Stimulated activated naive CD4-positive, alpha-beta T cell (primary cell): Measurements from ENCODE around the gene MALL.
"Not testable (repeated sequence)": the region's sequence is repeated elsewhere in the genome, so short reads cannot be mapped to it uniquely, and the experiment has no call there.

Source experiments
- DNase-seq, 6 experiments: peaks; one replicate each; lab custom pipeline; 2025; lab: John Stamatoyannopoulos, UW

Gene MALL

DNA sequence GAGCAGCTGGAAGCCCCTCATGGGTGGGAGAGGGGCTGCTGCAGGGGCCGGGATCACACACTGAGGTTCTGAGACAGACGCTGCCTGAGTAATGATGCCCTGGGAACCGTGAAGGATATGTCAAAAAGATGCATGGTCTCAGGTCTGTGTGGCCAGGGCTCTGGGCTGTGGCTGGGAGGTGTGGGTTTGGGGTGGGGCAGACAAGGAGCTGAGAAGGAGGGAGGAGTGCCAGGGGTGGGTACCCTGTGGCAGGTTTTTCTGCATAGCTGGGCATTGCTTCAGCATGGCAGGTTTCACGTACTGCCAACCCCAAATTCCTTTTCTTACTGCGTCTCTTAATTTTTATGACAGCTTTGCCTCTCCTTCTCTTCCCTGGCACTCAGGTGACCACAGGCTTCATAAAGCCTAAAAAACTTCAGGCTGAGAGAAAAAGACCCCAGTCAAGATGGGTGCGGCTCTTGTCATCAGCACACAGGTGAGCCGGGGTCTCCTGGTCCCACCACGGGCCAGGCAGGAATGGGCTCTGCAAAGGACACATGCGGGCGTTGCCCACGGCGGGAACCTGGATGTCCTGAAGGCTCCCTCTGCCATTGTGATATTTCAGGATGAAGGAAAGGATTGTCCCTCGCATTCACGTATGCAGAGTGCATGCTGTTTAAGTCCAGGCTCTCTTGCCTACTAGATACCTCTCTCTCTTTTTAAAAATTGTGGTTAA is 18.0 kb downstream of the MALL start:
- DNase-seq, result no peak

- DNase-seq, result no peak
Observed at GRCh38 chr2:110095994-110096633, 19.5 kb downstream of the MALL start.

DNA sequence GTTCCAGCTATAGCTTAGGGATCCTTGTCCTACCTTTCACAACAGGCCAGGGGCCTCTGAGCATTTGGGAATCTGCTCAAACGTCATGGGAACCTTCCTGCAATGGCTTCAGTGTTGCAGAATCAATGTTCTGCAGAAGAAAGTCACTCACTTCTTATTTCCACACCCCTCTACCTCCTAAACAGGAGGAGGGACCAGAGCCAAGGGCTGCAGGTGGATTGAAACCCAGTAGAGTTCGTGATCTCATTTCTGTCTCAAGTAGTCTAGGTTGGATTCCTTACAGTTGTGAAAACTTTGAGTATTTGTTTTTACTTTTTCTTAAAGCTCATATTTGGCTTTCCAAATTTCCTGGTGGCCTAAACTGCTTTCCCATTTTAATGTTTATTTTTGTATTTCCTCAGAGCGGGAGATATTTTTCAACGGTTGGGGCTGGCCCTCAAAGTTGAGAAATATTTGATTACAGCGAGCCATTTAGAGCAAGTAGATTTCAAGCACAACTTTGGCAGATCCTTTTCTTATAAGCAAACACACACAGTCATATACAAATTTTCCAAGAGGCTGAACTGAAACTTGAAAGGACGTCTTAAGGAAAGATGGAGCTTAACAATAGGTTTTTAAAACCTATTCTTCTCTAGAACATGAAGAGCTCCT is 20.6 kb downstream of the MALL start:
- DNase-seq, result not testable (repeated sequence)

- DNase-seq, result not testable (repeated sequence)
Observed at GRCh38 chr2:110093924-110094323, 21.7 kb downstream of the MALL start.

GRCh38 chr2:110090164-110090563 is 25.5 kb downstream of the MALL start:
- not testable (repeated sequence) for DNase-seq

- DNase-seq, result not testable (repeated sequence)
Observed at GRCh38 chr2:110083757-110084156, 31.9 kb downstream of the MALL start.

DNA sequence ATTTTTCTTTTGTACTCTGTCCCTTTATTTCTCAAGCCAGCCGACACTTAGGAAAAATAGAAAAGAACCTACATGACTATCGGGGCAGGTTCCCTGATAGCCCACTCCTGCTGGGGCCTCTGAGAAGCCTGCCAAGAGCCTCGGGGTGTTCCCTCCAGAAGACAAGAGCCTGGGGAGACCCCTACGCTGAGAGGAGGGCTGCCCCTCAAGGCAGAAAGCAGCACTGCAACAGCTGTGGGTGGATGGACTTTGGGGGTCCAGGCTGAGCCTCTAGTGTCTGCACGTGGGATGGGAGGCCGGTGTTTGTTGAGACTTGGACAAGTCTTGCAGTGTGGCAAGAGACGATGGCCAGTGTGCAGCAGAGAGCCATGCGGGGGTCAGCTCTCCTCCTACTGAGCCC is 32.5 kb downstream of the MALL start:
- not testable (repeated sequence) for DNase-seq

DNA sequence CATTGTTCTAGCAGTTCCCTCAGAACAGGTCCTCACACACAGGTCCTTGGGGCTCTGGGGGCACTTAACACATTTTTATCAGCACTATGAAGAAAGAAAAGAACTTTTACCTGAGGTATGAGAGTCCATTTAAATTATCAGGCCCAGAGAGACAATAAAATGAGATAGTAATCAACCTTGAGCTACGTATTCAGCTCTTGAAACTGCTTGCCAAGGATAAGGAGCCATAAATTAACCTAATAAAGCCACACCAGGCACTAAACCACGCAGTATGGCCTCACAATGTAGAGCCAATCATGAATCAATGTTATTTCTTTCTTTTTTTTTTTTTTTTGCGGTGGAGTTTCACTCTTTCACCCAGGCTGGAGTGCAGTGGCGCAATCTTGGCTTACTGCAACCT is 37.5 kb downstream of the MALL start:
- not testable (repeated sequence) for DNase-seq

GRCh38 chr2:110075896-110076295 is 39.7 kb downstream of the MALL start:
- DNase-seq, result not testable (repeated sequence)

- DNase-seq, result not testable (repeated sequence)
Observed at GRCh38 chr2:110069869-110070268, 45.8 kb downstream of the MALL start.

GRCh38 chr2:110068153-110068552 is 47.5 kb downstream of the MALL start:
- not testable (repeated sequence) for DNase-seq

- DNase-seq, result not testable (repeated sequence)
Observed at GRCh38 chr2:110062332-110062731, 53.3 kb downstream of the MALL start.

GRCh38 chr2:110060550-110060949 is 55.1 kb downstream of the MALL start:
- not testable (repeated sequence) for DNase-seq

DNA sequence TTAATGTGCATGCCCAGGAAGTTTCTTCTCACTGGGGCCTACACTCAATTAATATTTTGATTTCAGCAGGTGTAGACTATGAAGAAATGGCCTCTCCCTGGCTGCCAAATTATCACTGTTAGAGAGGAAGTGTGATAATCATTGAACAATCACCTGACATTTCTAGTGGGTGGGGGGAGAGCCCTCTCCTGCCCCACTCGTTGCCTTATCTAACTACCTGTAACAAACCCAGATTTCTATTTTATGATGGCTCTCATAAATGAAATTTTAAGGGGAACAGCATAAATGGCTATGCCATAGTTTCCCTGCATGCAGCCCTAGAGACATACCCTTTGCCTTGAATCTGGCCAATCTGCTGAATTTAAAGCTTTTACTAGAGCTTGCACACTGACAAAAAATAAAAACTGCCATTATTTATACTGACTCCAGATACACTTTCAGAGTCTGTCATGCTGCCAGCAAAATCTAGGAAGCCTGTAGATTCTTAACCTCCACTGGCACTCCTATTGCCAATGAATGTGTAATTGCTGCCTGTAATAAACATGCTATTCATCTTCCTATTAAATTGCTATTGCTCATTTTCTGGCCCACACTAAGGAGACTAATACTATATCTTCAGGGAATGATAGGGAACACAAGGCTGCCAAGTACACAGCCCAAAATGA is 55.8 kb downstream of the MALL start:
- not testable (repeated sequence) for DNase-seq

DNA sequence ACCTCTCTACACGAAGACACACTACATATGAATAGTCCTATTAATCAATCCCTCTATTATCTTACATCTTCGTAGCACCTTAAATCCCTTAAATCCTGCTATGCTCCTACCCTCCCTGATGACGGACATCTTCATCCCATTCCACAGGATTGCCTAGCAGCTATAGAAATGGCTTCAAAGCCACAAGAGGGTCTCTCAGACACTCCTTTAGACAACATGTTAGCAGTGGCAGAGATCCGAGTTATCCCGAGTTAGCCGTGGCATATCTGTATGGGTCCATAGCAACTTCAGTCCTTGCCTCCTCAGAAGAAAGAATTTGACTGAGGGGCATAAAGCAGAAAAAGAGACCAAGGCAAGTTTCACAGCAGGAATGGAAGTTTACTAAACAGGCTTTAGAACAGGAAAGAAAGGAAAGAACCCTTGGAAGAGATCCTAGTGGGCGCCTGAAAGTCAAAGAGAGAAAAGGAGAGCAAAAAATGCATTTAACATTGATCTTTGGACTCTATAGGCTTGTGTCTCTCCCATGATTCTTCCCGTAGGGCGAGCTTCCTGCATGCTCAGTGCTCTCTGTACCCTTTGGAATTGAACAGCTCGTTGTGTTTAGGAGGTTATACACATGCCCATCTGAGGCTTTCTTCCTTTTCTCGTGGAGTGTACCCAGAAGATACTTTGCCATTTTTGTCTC is 56.5 kb downstream of the MALL start:
- not testable (repeated sequence) for DNase-seq

DNA sequence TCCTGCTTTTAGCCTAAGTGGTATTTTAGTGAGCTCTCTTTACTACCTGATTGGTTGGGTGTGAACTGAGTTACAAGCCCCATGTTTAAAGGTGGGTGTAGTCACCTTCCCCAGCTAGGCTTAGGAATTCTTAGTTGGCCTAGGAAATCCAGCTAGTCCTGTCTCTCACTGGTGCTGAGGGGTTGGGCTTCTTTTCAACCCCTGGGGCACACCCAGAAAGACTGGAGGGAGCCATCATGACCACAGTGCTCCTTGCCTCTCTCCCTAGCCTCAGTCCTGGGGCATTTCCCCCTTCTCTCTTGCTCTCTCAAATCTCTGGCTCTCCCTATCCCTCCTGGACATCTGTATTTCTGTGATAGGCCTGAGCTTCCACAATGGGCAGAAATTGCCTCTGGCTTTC is 57.6 kb downstream of the MALL start:
- not testable (repeated sequence) for DNase-seq

GRCh38 chr2:110055819-110056408 is 59.7 kb downstream of the MALL start:
- DNase-seq, result not testable (repeated sequence)

DNA sequence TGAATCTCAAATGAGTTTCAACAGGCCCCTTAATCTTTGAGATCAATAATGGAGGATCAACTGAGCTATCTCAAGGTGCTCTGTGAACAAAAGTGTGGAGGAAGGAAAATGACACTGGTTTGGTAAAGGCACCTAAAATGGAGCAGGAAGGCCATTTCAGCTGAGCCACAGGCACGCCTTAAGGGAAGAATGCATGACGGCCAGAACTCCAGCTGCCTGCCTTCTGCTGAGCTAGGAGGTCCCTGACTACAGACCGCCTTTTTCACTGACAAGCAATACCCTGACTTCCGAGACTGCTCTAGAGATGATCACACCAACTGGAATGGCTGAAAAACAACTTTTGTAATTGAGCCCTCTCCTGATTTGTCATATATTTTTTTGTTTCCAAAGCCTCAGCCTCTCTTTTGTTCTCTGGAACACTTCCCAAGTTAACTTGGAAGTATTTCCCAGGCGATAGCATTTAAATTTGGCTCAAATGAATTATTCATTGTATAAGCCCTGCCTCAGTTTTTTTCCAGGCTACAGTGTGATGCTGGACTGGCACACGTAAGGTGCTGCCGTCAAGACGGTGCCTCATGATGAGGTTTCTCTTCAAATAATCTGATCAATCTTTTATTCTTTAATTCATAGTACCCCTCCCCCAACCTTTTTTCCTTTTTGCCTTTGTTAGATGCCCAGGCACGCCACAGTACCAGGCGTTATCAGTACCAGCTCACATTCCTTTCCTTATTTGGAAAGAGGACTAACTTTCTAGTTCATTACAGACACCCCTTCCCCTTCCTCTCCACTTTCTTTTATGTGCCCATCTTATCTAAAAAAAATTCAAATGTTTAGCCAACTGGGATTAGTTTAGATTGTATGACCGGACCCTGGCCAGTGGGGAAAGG is 60.9 kb downstream of the MALL start:
- DNase-seq, result not testable (repeated sequence)

DNA sequence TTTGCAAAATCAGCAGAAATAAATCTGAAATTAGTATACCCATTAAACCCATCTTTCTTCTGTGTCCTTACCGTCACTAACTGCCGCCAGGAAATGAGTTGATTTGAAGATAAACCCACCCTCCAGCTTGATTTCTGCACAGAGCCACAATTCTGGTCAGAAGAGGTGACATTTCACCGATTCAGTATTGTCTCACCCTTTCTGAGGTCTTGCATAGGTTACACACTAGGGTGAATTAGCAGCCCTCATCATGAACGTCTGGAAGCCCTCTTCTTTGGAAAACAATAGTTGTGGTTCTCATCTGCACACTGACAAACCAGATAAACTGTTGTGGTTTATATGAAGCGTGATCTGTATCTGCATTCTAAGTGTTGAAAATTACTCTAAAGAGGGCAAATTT is 61.9 kb downstream of the MALL start:
- DNase-seq, result not testable (repeated sequence)

DNA sequence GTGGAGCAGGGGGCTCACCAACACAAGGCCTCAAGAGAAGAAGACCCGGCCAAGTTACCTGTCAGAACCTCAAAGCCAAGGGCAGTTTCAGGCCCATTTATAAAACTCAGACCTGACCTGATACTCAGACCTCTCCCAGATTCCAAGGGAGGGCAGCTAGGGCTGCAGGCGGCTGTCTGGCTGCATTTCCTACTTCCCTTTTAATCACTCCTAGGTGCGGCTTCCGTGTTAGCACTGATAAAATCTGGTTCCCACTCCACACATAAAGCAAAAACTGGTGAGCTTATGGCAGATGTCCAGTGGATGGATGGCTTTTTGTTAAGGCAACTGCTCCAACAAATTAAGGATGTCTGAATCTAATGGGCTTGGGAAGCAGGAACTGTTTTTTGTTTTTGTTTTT is 63.5 kb downstream of the MALL start:
- not testable (repeated sequence) for DNase-seq
